ENCODE results near the gene OR2AE1. TPM values are rescaled to one million over a fixed set of nuclear protein-coding genes. Genes with fewer than 3 reads are reported as not detected.
"Not testable (repeated sequence)": the region's sequence is repeated elsewhere in the genome, so short reads cannot be mapped to it uniquely, and the experiment has no call there.

The OR2AE1 gene
- total RNA-seq, 5 donors from 2014 or later (not counting 1 experiment from before 2014, with no cell fraction given), result 0.35 to 1.3 (median 1.0) TPM; not detected in 1

- H3K9me3 ChIP-seq; DNase-seq; POLR2A ChIA-PET; CTCF ChIA-PET; H3K9me3 Mint-ChIP-seq; H3K27ac Mint-ChIP-seq; H3K4me1 Mint-ChIP-seq; H3K27ac ChIP-seq (ENCODE audit: low read length); H3K4me1 ChIP-seq (ENCODE audit: control insufficient read depth in 1 of 2, extremely low read depth in 1 of 2, insufficient read depth in 2 of 2, low read length in 2 of 2); H3K4me3 ChIP-seq (ENCODE audit: control insufficient read depth in 1 of 2, extremely low read depth in 1 of 2, low read length in 1 of 2); H3K4me3 Mint-ChIP-seq; H3K36me3 ChIP-seq (ENCODE audit: control insufficient read depth in 2 of 2, extremely low read depth in 1 of 2, insufficient read depth in 1 of 2, low read length in 1 of 2); H3K27me3 ChIP-seq (replicated peaks in 1 of 2; ENCODE audit: control insufficient read depth in 2 of 2, extremely low read depth in 1 of 2, insufficient read depth in 2 of 2, low read length in 1 of 2); ATAC-seq (replicated peaks in 1 of 4); H3K36me3 Mint-ChIP-seq: not testable (repeated sequence)
- no CpG with 5 or more reads among the region's 2 CpGs for WGBS (ENCODE audit: insufficient coverage)
- peaks cover 10 to 24% of the 10 kb centered on the region in 2 donors for H3K27me3 Mint-ChIP-seq
Observed at GRCh38 chr7:99867477-99867876, 9.4 kb downstream of the OR2AE1 start.

- 60% methylated on average over 2 of the region's 2 CpGs for WGBS (ENCODE audit: insufficient coverage)
- Mint-ChIP-seq H3K27me3 (peaks cover 12 to 29% of the 10 kb centered on the region in 2 donors), H3K9me3 (peaks cover 0 to 4% (median 0%) of the 10 kb centered on the region in 3 donors), H3K36me3 (peaks cover 4% of the 10 kb centered on the region), H3K4me1 (no peaks in the 10 kb centered on the region), H3K4me3 (no peak overlapping the region), H3K27ac (no peak overlapping the region)
- POLR2A ChIA-PET, result interaction anchor here in 1 of 2 donors (0.6 kb wide), 1 partner anchor 10 kb away, joined by 6 read pairs; no protein-coding TSS in a partner anchor
- Histone ChIP-seq H3K4me3 (ENCODE audit: control insufficient read depth in 1 of 2, extremely low read depth in 1 of 2, low read length in 1 of 2) (no peak overlapping the region), H3K9me3 (no peaks in the 10 kb centered on the region), H3K36me3 (ENCODE audit: control insufficient read depth in 2 of 2, extremely low read depth in 1 of 2, insufficient read depth in 1 of 2, low read length in 1 of 2) (no peaks in the 10 kb centered on the region), H3K27ac (ENCODE audit: low read length) (no peak overlapping the region), H3K27me3 (replicated peaks in 1 of 2; ENCODE audit: control insufficient read depth in 2 of 2, extremely low read depth in 1 of 2, insufficient read depth in 2 of 2, low read length in 1 of 2) (peaks cover 0 to 5% of the 10 kb centered on the region in 2 experiments), H3K4me1 (ENCODE audit: control insufficient read depth in 1 of 2, extremely low read depth in 1 of 2, insufficient read depth in 2 of 2, low read length in 2 of 2) (no peaks in the 10 kb centered on the region)
- ATAC-seq (replicated peaks in 1 of 4) (no peak), DNase-seq (no peak)
- CTCF ChIA-PET, result no interaction called here
Observed at GRCh38 chr7:99863847-99864440, 12.9 kb downstream of the OR2AE1 start.

GRCh38 chr7:99860281-99861127 lies 16.3 kb downstream of the OR2AE1 start:
- Mint-ChIP-seq H3K27ac (no peak overlapping the region), H3K36me3 (no peaks in the 10 kb centered on the region), H3K4me3 (no peak overlapping the region), H3K4me1 (no peaks in the 10 kb centered on the region), H3K27me3 (peaks cover 13 to 14% of the 10 kb centered on the region in 2 donors), H3K9me3 (no peaks in the 10 kb centered on the region)
- no peaks in the 10 kb centered on the region for H3K36me3 ChIP-seq (ENCODE audit: control insufficient read depth in 2 of 2, extremely low read depth in 1 of 2, insufficient read depth in 1 of 2, low read length in 1 of 2)
- H3K4me1 ChIP-seq (ENCODE audit: control insufficient read depth in 1 of 2, extremely low read depth in 1 of 2, insufficient read depth in 2 of 2, low read length in 2 of 2), result no peaks in the 10 kb centered on the region
- no peak overlapping the region for H3K27ac ChIP-seq (ENCODE audit: low read length)
- no peak for ATAC-seq (replicated peaks in 1 of 4)
- no peak overlapping the region for H3K4me3 ChIP-seq (ENCODE audit: control insufficient read depth in 1 of 2, extremely low read depth in 1 of 2, low read length in 1 of 2)
- no peak for DNase-seq
- CTCF ChIA-PET, result no interaction called here
- no peaks in the 10 kb centered on the region for H3K9me3 ChIP-seq
- POLR2A ChIA-PET, result interaction anchor here in 1 of 2 donors (0.6 kb wide), 1 partner anchor 250 kb away, joined by 3 read pairs; no protein-coding TSS in a partner anchor
- H3K27me3 ChIP-seq (replicated peaks in 1 of 2; ENCODE audit: control insufficient read depth in 2 of 2, extremely low read depth in 1 of 2, insufficient read depth in 2 of 2, low read length in 1 of 2), result peaks cover 0 to 3% of the 10 kb centered on the region in 2 experiments
- 94% methylated on average over 6 of the region's 15 CpGs for WGBS (ENCODE audit: insufficient coverage)

GRCh38 chr7:99855236-99855635 lies 21.6 kb downstream of the OR2AE1 start:
- POLR2A ChIA-PET, result no interaction called here

GRCh38 chr7:99848420-99849216 lies 28.2 kb downstream of the OR2AE1 start:
- Mint-ChIP-seq H3K27me3 (peaks cover 8 to 19% of the 10 kb centered on the region in 2 donors), H3K27ac (no peak overlapping the region), H3K9me3 (no peaks in the 10 kb centered on the region), H3K4me1 (no peaks in the 10 kb centered on the region), H3K4me3 (no peak overlapping the region), H3K36me3 (no peaks in the 10 kb centered on the region)
- Histone ChIP-seq H3K27me3 (replicated peaks in 1 of 2; ENCODE audit: control insufficient read depth in 2 of 2, extremely low read depth in 1 of 2, insufficient read depth in 2 of 2, low read length in 1 of 2) (peaks cover 0 to 3% of the 10 kb centered on the region in 2 experiments), H3K4me1 (ENCODE audit: control insufficient read depth in 1 of 2, extremely low read depth in 1 of 2, insufficient read depth in 2 of 2, low read length in 2 of 2) (no peaks in the 10 kb centered on the region), H3K9me3 (no peaks in the 10 kb centered on the region), H3K27ac (ENCODE audit: low read length) (no peak overlapping the region), H3K4me3 (ENCODE audit: control insufficient read depth in 1 of 2, extremely low read depth in 1 of 2, low read length in 1 of 2) (no peak overlapping the region), H3K36me3 (ENCODE audit: control insufficient read depth in 2 of 2, extremely low read depth in 1 of 2, insufficient read depth in 1 of 2, low read length in 1 of 2) (no peaks in the 10 kb centered on the region)
- WGBS (ENCODE audit: insufficient coverage), result 93% methylated on average over 2 of the region's 6 CpGs
- ChIA-PET POLR2A (no interaction called here), CTCF (no interaction called here)
- no peak for ATAC-seq (replicated peaks in 1 of 4)
- DNase-seq, result no peak

More at GRCh38 chr7:99855236-99855635, 21.6 kb downstream of the OR2AE1 start:
- Mint-ChIP-seq H3K9me3 (no peaks in the 10 kb centered on the region), H3K4me3 (no peak overlapping the region), H3K27me3 (peaks cover 16 to 23% of the 10 kb centered on the region in 2 donors), H3K4me1 (no peaks in the 10 kb centered on the region), H3K27ac (no peak overlapping the region), H3K36me3 (no peaks in the 10 kb centered on the region)
- no peak overlapping the region for H3K4me3 ChIP-seq (ENCODE audit: control insufficient read depth in 1 of 2, extremely low read depth in 1 of 2, low read length in 1 of 2)
- no CpG with 5 or more reads among the region's 1 CpG for WGBS (ENCODE audit: insufficient coverage)
- DNase-seq (no peak), ATAC-seq (replicated peaks in 1 of 4) (no peak)
- H3K4me1 ChIP-seq (ENCODE audit: control insufficient read depth in 1 of 2, extremely low read depth in 1 of 2, insufficient read depth in 2 of 2, low read length in 2 of 2), result no peaks in the 10 kb centered on the region
- H3K27ac ChIP-seq (ENCODE audit: low read length), result no peak overlapping the region
- CTCF ChIA-PET, result interaction anchor here in 1 of 2 donors (0.7 kb wide), 1 partner anchor 35 kb away, joined by 3 read pairs; no protein-coding TSS in a partner anchor
- H3K9me3 ChIP-seq, result no peaks in the 10 kb centered on the region
- H3K27me3 ChIP-seq (replicated peaks in 1 of 2; ENCODE audit: control insufficient read depth in 2 of 2, extremely low read depth in 1 of 2, insufficient read depth in 2 of 2, low read length in 1 of 2), result peaks cover 3 to 7% of the 10 kb centered on the region in 2 experiments
- no peaks in the 10 kb centered on the region for H3K36me3 ChIP-seq (ENCODE audit: control insufficient read depth in 2 of 2, extremely low read depth in 1 of 2, insufficient read depth in 1 of 2, low read length in 1 of 2)

GRCh38 chr7:99844328-99844727 lies 32.5 kb downstream of the OR2AE1 start:
- Histone ChIP-seq H3K4me1 (ENCODE audit: control insufficient read depth in 1 of 2, extremely low read depth in 1 of 2, insufficient read depth in 2 of 2, low read length in 2 of 2) (no peaks in the 10 kb centered on the region), H3K27me3 (replicated peaks in 1 of 2; ENCODE audit: control insufficient read depth in 2 of 2, extremely low read depth in 1 of 2, insufficient read depth in 2 of 2, low read length in 1 of 2) (peaks cover 0 to 6% of the 10 kb centered on the region in 2 experiments), H3K27ac (ENCODE audit: low read length) (no peak overlapping the region), H3K4me3 (ENCODE audit: control insufficient read depth in 1 of 2, extremely low read depth in 1 of 2, low read length in 1 of 2) (no peak overlapping the region), H3K9me3 (no peaks in the 10 kb centered on the region), H3K36me3 (ENCODE audit: control insufficient read depth in 2 of 2, extremely low read depth in 1 of 2, insufficient read depth in 1 of 2, low read length in 1 of 2) (no peaks in the 10 kb centered on the region)
- Mint-ChIP-seq H3K9me3 (no peaks in the 10 kb centered on the region), H3K4me3 (no peak overlapping the region), H3K36me3 (no peaks in the 10 kb centered on the region), H3K4me1 (no peaks in the 10 kb centered on the region), H3K27ac (no peak overlapping the region), H3K27me3 (peaks cover 8 to 15% of the 10 kb centered on the region in 2 donors)
- ATAC-seq (replicated peaks in 1 of 4), result no peak
- CTCF ChIA-PET, result no interaction called here
- DNase-seq, result no peak
- POLR2A ChIA-PET, result no interaction called here
- no CpG with 5 or more reads among the region's 1 CpG for WGBS (ENCODE audit: insufficient coverage)
